ENCODE results near the gene INPP5F.

- TF ChIP-seq, protein P1, sequence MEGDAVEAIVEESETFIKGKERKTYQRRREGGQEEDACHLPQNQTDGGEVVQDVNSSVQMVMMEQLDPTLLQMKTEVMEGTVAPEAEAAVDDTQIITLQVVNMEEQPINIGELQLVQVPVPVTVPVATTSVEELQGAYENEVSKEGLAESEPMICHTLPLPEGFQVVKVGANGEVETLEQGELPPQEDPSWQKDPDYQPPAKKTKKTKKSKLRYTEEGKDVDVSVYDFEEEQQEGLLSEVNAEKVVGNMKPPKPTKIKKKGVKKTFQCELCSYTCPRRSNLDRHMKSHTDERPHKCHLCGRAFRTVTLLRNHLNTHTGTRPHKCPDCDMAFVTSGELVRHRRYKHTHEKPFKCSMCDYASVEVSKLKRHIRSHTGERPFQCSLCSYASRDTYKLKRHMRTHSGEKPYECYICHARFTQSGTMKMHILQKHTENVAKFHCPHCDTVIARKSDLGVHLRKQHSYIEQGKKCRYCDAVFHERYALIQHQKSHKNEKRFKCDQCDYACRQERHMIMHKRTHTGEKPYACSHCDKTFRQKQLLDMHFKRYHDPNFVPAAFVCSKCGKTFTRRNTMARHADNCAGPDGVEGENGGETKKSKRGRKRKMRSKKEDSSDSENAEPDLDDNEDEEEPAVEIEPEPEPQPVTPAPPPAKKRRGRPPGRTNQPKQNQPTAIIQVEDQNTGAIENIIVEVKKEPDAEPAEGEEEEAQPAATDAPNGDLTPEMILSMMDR (IDR thresholded peaks at IDR 0.05) = no peak
- no peak for TF ChIP-seq POLR2A (IDR thresholded peaks at IDR 0.05)
Measured at GRCh38 chr10:119694608-119695007, 31.2 kb upstream of the INPP5F start.
